ENCODE measurements around the gene TRAK1.
"Not testable (repeated sequence)": the region's sequence is repeated elsewhere in the genome, so short reads cannot be mapped to it uniquely, and the experiment has no call there.

The TRAK1 gene

GRCh38 chr3:42090973-42091731, at the start of gene TRAK1:
TRAK1 (plus strand) TSS chr3:42091357; CDS start chr3:42091470, 113 bp downstream.
- DNase-seq (ENCODE audit: low read depth): peak; percentile 73

GRCh38 chr3:42042747-42043098, 48.4 kb upstream of the TRAK1 start:
- no peak for DNase-seq (ENCODE audit: low read depth)

- no peak for DNase-seq (ENCODE audit: low read depth)
Measured at GRCh38 chr3:42043099-42043813, 47.9 kb upstream of the TRAK1 start.

GRCh38 chr3:42045708-42046243, 45.4 kb upstream of the TRAK1 start:
- no peak for DNase-seq (ENCODE audit: low read depth)

GRCh38 chr3:42048526-42048925, 42.6 kb upstream of the TRAK1 start:
- DNase-seq (ENCODE audit: low read depth): not testable (repeated sequence)

- no peak for DNase-seq (ENCODE audit: low read depth)
Measured at GRCh38 chr3:42050126-42050525, 41.0 kb upstream of the TRAK1 start.

- no peak for DNase-seq (ENCODE audit: low read depth)
Measured at GRCh38 chr3:42051384-42052131, 39.6 kb upstream of the TRAK1 start.

GRCh38 chr3:42052132-42052483, 39.0 kb upstream of the TRAK1 start:
- DNase-seq (ENCODE audit: low read depth): no peak

GRCh38 chr3:42052484-42053351, 38.4 kb upstream of the TRAK1 start:
- peak; percentile 87 for DNase-seq (ENCODE audit: low read depth)

GRCh38 chr3:42053476-42053875, 37.7 kb upstream of the TRAK1 start:
- no peak for DNase-seq (ENCODE audit: low read depth)

GRCh38 chr3:42055291-42055690, 35.9 kb upstream of the TRAK1 start:
- no peak for DNase-seq (ENCODE audit: low read depth)

- no peak for DNase-seq (ENCODE audit: low read depth)
Measured at GRCh38 chr3:42056840-42057239, 34.3 kb upstream of the TRAK1 start.

GRCh38 chr3:42057561-42058211, 33.5 kb upstream of the TRAK1 start:
- DNase-seq (ENCODE audit: low read depth): no peak

- DNase-seq (ENCODE audit: low read depth): no peak
Measured at GRCh38 chr3:42061025-42061712, 30.0 kb upstream of the TRAK1 start.

GRCh38 chr3:42061713-42062380, 29.3 kb upstream of the TRAK1 start:
- peak; percentile 92 for DNase-seq (ENCODE audit: low read depth)

GRCh38 chr3:42062464-42062863, 28.7 kb upstream of the TRAK1 start:
- no peak for DNase-seq (ENCODE audit: low read depth)

- DNase-seq (ENCODE audit: low read depth): peak; percentile 85
Measured at GRCh38 chr3:42063888-42064287, 27.3 kb upstream of the TRAK1 start.

GRCh38 chr3:42066516-42067181, 24.5 kb upstream of the TRAK1 start:
- DNase-seq (ENCODE audit: low read depth): peak; percentile 50

- DNase-seq (ENCODE audit: low read depth): peak; percentile 83
Measured at GRCh38 chr3:42067326-42067725, 23.8 kb upstream of the TRAK1 start.

Measured in stromal cell of bone marrow (primary cell).